Tibial nerve (tissue), 4 donors: ENCODE results near the gene RAB3C. TPM values are rescaled to one million over a fixed set of nuclear protein-coding genes. Genes with fewer than 3 reads are reported as not detected.

ENCODE experiments used
- DNase-seq, 2 donors: peaks; one replicate each; pipeline ENCODE4 v3.0.0-alpha.2; 2019; ENCODE audit warnings: low spot score in 2 of 2
- H3K27ac ChIP-seq, 4 donors: fragments of 200-600 bp; sonication (generic) in 3 of 4; one replicate each; pipeline ENCODE4 v1.5.1; 2017 to 2019; ENCODE audit warnings: mild to moderate bottlenecking in 1 of 4
- H3K27me3 ChIP-seq, 2 donors: fragments of 200-600 bp; sonication (generic) in 1 of 2; one replicate each; pipeline versions ENCODE4 v1.5.1 to v1.6.0; 2017 to 2019
- H3K36me3 ChIP-seq, 3 donors: fragments of 200-600 bp; sonication (generic); one replicate each; pipeline ENCODE4 v1.5.1; 2018 to 2019
- H3K4me1 ChIP-seq, 4 donors: fragments of 200-600 bp; sonication (generic) in 3 of 4; one replicate each; pipeline ENCODE4 v1.5.1; 2017 to 2019
- H3K4me3 ChIP-seq, 4 donors: fragments of 200-600 bp; sonication (generic) in 3 of 4; one replicate each; pipeline ENCODE4 v1.5.1; 2017 to 2019; ENCODE audit warnings: mild to moderate bottlenecking in 1 of 4, moderate library complexity in 1 of 4
- H3K9me3 ChIP-seq, 4 donors: fragments of 200-600 bp; sonication (generic) in 3 of 4; one replicate each; pipeline ENCODE4 v1.5.1; 2017 to 2019
- EP300 ChIP-seq, 2 donors: sonication (generic); formaldehyde crosslinking; IDR thresholded peaks; one replicate each; pipeline ENCODE4 v1.6.1; 2017; ENCODE audit warnings: antibody characterized with exemption in 2 of 2, mild to moderate bottlenecking in 1 of 2
- POLR2A ChIP-seq, 2 donors: fragments of 450-650 bp; IDR thresholded peaks; one replicate each; pipeline ENCODE4 v1.6.1; 2017; ENCODE audit warnings: antibody characterized with exemption in 2 of 2, mild to moderate bottlenecking in 2 of 2, moderate library complexity in 2 of 2
- WGBS, 2 donors: methylation state at CpG; one replicate each; pipeline ENCODE4 v1.1.5; 2018; 5-methylcytosine and 5-hydroxymethylcytosine counted together
- total RNA-seq, 4 donors: library from RNA; depleted of rRNA; stranded (reverse); fragments of >200 nt; gene quantifications; one replicate each; pipeline ENCODE4 v1.1.0, GENCODE V29; 2016
- TF ChIP-seq, protein P1 (sequence below), 5 experiments: fragments of 200-600 bp in 3 of 5; fragments of 450-650 bp in 2 of 5; sonication (generic) in 3 of 5; IDR thresholded peaks; one replicate each; pipeline ENCODE4 v1.5.1; 2016 to 2019; ENCODE audit warnings: antibody characterized with exemption in 5 of 5, mild to moderate bottlenecking in 3 of 5, moderate library complexity in 2 of 5

The RAB3C gene
- total RNA-seq, 4 donors from 2014 or later, result under 0.01 to 1.2 (median 1.0) TPM

DNA sequence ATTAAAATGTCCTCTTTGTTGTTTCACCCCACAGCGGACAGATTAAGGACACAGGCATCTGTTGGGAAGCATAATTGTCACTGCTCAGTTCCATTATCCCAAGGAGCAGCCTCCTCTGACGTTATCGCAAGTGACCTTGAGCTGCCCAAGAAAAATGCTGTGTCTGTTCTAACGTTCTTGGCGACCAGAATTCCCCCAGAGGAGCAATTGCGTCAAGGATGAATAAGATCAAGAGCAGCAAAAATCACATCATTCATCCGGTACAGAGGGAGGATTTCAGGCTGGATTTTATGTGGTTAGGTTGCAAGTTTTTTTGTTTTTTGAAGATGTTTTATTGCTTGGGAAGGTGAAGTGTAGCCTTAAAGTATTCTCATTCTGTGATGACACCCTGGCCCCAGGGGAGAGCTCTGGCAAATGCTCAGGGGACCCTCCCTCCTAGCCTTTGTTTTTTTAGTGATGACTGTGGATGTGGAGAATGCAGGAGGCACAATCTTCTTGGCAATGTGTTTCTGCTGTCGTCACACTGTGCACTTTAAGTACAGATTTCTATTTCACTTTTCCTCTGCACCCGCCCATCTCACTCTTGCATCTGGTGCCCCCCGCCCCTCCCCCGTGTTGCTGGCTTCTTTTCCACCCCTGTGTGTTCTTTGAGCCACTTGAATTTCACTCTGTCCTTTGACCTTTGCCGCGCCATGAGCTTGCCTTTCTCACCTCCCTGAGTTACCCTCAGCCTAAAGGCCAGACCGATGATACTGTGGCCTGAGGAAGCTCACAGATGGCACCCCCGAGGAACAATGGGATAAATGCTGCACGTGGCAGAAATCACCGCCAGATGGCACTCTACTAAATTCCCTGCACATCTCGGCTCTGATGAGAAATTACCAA is 308.5 kb downstream of the RAB3C start:
- TF ChIP-seq, protein P1, sequence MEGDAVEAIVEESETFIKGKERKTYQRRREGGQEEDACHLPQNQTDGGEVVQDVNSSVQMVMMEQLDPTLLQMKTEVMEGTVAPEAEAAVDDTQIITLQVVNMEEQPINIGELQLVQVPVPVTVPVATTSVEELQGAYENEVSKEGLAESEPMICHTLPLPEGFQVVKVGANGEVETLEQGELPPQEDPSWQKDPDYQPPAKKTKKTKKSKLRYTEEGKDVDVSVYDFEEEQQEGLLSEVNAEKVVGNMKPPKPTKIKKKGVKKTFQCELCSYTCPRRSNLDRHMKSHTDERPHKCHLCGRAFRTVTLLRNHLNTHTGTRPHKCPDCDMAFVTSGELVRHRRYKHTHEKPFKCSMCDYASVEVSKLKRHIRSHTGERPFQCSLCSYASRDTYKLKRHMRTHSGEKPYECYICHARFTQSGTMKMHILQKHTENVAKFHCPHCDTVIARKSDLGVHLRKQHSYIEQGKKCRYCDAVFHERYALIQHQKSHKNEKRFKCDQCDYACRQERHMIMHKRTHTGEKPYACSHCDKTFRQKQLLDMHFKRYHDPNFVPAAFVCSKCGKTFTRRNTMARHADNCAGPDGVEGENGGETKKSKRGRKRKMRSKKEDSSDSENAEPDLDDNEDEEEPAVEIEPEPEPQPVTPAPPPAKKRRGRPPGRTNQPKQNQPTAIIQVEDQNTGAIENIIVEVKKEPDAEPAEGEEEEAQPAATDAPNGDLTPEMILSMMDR (IDR thresholded peaks at IDR 0.05), result peak; percentile 52 to 70 (median 62)
- TF ChIP-seq POLR2A (IDR thresholded peaks at IDR 0.05) (no peak), EP300 (IDR thresholded peaks at IDR 0.05) (peak; percentile 13 to 86)
- 11 to 12% methylated on average over 18 of the region's 18 CpGs for WGBS, 2 donors
- no peaks in the 10 kb centered on the region for H3K27me3 ChIP-seq
- H3K9me3 ChIP-seq, result no peaks in the 10 kb centered on the region
- H3K27ac ChIP-seq, result peak overlapping the region; percentile 52 to 75 (median 68)
- H3K36me3 ChIP-seq, result no peaks in the 10 kb centered on the region
- peak overlapping the region in 1 of 4 donors; percentile 6 for H3K4me3 ChIP-seq
- peaks cover 0 to 43% (median 2%) of the 10 kb centered on the region in 4 donors for H3K4me1 ChIP-seq
- peak; percentile 69 to 87 for DNase-seq

DNA sequence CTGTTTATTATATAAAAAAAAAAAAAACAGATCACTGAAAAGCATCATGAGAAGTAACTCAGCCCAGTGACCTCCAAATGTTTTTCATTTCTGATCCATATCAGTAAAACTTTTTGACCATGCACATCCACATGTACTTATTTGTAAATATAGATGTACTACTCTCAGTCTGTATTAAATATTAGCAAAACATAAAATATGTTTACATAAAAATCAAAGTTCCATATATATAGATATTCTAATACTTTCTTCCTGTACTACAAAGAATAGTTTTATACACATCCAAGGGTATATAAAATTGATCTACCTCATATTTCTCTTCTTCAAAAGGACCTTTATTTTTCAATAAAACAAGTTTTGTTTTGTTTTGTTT is 309.1 kb downstream of the RAB3C start:
- Histone ChIP-seq H3K4me3 (peak overlapping the region in 1 of 4 donors; percentile 6), H3K27ac (peak overlapping the region in 2 of 4 donors; percentile 67 to 75), H3K27me3 (no peaks in the 10 kb centered on the region), H3K36me3 (no peaks in the 10 kb centered on the region), H3K4me1 (peaks cover 0 to 39% (median 2%) of the 10 kb centered on the region in 4 donors), H3K9me3 (no peaks in the 10 kb centered on the region)
- TF ChIP-seq EP300 (IDR thresholded peaks at IDR 0.05) (no peak), POLR2A (IDR thresholded peaks at IDR 0.05) (no peak)
- TF ChIP-seq, protein P1 (IDR thresholded peaks at IDR 0.05), result no peak
- no peak for DNase-seq

DNA sequence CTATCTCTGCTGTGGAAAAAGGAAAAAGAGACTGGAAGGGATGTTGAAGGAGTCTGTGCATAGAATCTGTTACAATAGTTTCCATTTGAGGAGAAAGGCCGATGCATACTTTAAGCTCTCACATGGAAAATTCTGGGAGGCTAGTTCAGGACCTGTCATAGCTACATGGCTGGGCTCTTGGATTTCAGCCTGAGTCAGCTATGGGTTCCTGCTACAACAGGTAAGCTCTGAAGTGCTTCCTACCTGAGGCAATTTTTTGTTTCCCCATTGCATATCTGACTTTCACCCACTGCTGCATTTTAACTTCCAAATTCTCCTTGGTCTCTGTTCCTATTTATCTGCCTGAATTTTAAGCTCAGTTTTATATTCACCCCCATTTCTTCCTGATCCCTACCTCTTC is 310.7 kb downstream of the RAB3C start:
- WGBS, 2 donors, result 96 to 100% methylated on average over 1 of the region's 1 CpG
- no peak for DNase-seq

DNA sequence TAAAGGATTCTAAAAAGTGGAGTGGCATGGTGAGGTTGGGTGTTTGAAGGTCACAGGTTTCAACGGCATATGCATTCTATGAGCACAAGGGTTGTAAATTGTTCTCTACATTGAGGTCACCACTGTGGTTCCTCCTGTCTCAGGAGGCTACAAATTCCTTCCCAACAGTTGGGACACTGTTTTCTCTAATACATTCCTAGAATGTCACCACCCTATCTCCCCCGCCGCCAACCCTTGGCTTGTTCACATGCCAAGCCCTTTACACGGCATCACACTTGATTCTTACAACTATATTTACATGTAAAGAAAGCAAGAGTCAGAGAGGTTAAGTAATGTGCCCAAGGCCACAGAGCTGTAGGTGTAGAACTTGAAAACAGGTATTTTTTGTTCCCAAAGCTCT is 315.1 kb downstream of the RAB3C start:
- H3K9me3 ChIP-seq, result no peaks in the 10 kb centered on the region
- DNase-seq, result no peak
- H3K4me3 ChIP-seq, result no peak overlapping the region
- H3K27me3 ChIP-seq, result no peaks in the 10 kb centered on the region
- TF ChIP-seq, protein P1 (IDR thresholded peaks at IDR 0.05), result no peak
- no peak for TF ChIP-seq EP300 (IDR thresholded peaks at IDR 0.05)
- no peak for TF ChIP-seq POLR2A (IDR thresholded peaks at IDR 0.05)
- no peaks in the 10 kb centered on the region for H3K4me1 ChIP-seq
- H3K36me3 ChIP-seq, result no peaks in the 10 kb centered on the region
- no peak overlapping the region for H3K27ac ChIP-seq
- 75 to 80% methylated on average over 4 of the region's 4 CpGs for WGBS, 2 donors

More for the DNA sequence above, 310.7 kb downstream of the RAB3C start:
- Histone ChIP-seq H3K27ac (no peak overlapping the region), H3K4me1 (peaks cover 0 to 23% (median 2%) of the 10 kb centered on the region in 4 donors), H3K36me3 (no peaks in the 10 kb centered on the region), H3K9me3 (no peaks in the 10 kb centered on the region), H3K4me3 (no peak overlapping the region), H3K27me3 (no peaks in the 10 kb centered on the region)
- TF ChIP-seq POLR2A (IDR thresholded peaks at IDR 0.05), result no peak
- TF ChIP-seq, protein P1 (IDR thresholded peaks at IDR 0.05), result no peak
- no peak for TF ChIP-seq EP300 (IDR thresholded peaks at IDR 0.05)

DNA sequence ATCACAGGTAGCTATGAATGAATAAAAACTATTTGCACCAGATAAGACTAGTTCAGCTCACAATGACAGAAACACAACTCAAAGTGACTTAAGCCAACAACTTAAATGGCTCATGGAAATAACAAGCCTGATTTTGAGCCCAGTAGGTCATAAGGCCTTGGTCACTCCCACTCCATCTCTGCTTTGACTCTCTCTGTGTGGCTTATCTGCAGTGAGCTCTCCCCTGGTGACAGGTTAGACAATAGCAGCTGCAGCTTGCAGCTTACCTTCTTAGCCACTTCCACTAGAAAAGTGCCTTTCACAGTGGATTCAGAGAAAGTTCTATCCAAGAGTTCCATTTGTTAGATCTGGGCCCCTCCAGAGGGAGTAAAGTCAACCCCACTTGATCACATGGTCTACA is 315.7 kb downstream of the RAB3C start:
- Histone ChIP-seq H3K4me3 (no peak overlapping the region), H3K4me1 (no peaks in the 10 kb centered on the region), H3K27me3 (no peaks in the 10 kb centered on the region), H3K27ac (no peak overlapping the region), H3K36me3 (no peaks in the 10 kb centered on the region), H3K9me3 (no peaks in the 10 kb centered on the region)
- TF ChIP-seq POLR2A (IDR thresholded peaks at IDR 0.05) (no peak), EP300 (IDR thresholded peaks at IDR 0.05) (no peak)
- TF ChIP-seq, protein P1 (IDR thresholded peaks at IDR 0.05), result no peak
- no peak for DNase-seq
